DMS 273 (cell line): ENCODE measurements around the gene NT5C.

Experiments
- DNase-seq: peaks from one replicate; lab custom pipeline; 2025; ENCODE audit not compliant: unreplicated experiment; lab: John Stamatoyannopoulos, UW

The NT5C gene

DNA sequence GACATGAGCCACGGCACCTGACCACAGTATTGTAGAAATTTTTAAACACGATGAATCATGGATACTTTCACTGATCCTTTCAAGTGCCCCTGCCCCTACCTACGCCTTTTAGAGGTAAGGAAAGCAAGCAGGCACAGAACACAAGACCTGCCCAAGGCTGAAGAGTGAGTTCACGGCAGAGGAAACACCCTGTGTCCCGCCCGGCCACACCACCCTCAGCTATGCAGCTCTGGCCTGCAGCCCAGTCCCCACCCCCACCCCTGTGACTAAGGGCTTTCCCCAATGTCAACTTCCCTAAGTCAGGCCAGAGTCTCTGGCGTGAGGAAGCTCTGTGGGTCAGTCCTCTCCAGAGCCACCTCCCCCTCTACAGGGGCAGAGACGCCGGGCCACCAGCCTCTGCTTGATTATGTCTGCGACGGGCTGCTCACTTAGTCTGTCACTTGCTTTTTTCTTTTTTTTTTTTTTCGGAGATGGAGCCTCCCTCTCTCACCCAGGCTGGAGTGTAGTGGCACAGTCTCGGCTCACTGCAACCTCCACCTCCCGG, 35.4 kb downstream of the NT5C start:
- no peak for DNase-seq

DNA sequence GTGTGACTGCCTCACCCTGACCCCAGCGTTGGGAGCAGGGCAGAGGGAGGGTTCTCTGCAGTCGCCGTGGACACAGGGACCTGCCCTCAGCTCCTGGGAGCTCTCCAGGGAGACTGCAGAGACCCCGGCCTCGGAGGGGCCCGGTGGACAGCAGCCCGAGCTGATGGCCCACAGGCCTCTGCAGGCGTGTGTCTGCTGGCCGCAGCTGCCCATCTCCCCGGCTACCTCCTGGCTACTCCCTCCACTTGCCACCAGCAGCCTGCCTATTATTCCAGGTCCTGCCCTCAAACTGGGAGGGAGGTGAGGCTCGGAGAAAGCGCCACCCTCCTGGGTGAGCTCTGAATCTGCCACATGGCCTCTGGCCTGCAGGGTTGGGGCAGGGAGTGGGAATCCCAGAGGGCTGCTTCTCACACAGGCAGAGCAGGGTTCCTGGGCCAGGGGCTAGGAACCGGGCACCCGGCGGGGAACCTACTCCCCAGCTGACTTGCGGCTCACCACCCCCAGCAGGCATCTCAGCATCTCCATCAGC, 36.6 kb downstream of the NT5C start:
- DNase-seq, result no peak

DNA sequence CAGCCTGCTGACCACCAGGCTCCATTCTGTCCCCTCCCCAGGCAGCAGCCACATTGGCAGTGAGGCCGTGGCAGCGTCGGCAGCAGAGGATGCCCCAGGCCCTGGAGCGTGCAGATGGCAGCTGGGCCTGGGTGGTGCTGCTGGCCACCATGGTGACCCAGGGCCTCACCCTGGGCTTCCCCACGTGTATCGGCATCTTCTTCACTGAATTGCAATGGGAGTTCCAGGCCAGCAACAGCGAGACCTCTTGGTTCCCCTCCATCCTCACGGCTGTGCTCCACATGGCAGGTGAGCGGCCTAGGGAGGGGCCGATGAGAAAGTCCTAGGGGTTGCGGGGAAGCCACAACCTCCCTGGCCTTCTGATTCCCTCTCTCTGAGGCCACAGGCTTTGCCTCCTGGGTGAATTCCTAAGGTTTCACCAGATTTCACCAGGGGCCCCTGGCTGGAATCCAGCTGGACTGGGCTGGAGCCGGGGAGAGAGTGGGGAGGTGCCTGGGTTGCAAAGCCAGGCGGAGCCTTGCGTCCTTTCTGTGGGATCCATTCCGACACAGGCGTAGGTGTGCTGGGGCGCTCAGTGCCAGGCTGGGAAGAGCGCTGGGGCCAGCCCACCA, 37.9 kb downstream of the NT5C start:
- DNase-seq, result no peak

DNA sequence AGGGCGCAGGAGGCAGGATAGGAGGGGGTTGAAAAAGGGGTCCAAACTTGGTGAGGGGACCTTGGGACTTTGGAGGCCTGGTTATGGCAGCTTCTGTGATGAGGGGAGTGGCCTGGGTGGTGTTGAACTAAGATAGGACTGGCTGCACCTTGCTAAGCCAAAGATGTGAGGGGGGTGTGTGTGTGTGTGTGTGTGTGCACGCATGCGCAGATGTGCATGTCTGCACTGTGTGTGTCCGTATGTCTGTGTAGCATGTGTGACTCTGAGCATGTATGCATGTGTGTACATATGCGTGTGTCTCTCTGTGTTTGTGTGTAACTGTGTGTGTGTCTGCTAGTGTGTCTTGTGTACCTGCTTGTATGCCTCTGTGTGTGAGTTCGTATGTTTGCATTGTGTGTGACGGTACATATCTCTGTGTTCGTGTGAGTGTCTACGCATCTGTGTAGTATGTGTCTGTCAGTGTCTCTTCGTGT, 39.7 kb downstream of the NT5C start:
- DNase-seq, result no peak

DNA sequence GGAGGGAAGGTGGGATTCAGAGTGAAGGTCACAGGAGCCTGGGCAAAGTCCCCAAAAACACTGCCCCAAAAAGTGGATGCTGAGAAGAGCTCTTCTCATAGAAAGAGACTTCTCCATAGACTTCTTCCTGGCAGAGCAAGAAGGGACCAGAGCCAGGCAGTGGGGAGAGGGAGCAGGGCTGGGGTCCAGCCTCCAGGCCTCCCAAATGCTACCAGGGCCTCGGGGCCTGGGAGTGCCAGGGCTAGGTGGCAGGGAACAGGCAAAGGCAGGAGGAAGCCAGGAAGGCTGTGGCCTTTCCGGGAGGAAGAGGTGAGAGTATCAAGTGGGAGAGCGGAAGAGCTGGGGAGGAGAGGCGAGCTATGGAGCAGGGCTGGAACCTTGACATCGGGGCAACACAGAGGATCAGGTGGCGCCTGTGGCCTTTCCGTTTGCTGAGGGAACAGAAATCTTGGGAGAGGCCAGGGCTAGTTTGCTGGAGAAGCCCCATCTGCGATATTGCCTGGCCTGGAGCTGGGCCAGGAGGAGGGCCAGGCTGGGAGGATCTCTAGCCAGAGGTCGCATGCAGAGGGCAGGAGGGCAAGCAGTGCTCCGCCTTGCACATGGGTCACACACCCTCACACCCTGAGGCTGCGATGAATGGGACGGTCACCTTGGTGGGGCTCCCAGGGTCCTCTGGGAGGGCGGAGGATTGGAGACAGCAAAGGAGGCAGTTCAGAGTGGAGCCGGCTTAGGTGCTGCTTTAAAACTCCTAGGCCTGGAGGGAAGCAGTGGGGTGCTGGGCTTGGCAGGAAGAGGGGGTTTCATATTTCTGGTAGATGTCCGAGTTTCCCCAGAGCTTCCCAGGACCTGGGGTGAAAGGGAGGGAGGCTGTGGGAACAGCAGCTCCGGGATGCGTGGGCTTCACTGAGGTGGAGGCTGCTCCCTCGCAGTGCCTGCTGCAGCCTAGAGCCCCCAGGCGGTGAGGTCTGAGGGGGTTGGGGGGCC, 40.4 kb downstream of the NT5C start:
- DNase-seq, result peak; percentile 80

DNA sequence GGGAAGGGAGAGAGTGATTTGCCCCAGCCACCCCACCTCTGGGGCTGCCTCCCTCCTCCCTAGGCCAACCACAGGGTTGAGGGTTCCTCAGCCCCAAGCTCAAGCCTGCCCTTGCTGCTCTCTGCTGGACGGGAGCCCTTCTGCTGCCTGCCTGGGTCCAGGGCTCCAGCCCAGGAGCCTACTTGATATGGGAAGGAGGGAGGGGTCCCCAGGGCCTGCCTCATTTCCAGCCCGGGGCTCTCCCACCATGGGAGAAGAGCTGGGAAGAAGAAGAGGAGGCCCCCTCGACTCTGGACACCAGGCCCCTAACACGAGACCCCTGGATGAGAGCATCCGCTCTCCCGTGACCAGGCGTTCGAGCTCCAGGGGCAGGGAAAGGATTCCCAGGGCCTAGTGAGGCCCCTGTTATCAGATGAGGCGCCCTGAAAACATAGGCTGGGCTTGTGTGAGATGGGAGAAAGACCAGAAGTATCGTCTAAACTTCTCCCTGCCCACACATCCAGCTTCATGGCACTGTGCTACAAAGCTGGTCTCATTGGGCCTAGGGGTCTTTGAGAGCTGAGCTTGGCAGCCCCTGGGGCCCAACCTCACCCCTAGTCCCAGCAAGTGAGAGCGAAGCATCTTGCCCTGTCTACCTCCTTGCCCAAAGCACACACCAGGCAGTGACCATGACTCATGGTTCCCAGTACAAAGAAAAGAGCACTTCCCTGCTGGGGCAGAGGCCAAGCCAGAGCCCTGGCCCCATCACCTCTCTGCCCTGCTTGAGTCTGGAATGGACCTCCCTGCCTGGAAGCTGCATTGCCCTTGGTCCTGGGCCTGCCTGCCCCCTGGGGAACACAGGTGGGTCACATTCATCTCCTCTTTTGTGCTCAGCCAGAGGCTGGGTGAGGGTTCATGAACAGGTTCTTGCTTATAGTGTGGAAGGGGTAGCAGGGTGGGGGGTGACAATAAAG, 42.8 kb downstream of the NT5C start:
- no peak for DNase-seq

DNA sequence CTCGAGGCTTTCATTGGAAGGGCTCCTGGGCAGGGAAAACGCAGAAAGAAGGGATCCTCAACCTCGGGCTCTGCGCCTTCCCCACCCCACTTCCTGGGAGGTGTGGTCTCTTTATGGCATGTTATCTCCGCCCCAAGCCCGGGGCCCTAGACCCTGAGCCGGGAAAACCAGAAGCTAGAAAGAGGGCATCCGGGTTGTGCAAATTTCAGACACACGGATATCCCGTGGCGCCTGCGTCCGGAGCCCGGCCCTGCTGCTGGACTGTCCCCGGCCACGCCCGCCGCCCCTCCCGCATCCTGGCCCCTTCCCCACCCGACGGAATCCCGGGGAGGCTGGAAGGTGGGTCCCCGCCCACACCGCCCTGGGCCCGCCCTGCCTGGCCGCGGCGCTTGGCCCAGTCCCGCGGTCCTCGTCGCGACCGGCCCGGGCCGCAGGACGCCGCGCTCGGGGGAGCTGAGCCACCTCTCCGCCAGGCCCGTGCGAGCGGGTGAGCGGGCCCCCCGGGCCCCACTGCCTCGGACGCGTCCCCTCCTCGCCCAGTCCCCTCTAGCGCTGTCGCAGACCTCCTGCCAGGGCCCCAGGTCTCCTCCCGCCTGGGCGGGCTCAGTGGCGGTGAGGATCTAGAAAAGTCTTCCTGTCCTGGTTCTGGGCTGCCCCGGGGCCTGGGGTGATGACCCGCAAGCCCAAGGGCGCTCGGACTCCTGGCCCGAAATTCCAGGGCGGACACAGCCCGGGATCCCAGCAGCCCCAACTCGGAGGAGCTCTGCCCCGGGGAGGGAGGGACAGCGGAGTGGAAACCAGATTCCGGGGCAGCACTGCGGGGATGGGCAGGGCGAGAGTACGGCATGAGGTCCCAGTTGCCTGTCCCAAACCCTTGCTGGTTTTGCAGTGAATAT, 43.7 kb downstream of the NT5C start, which contains the start of gene SLC16A5:
SLC16A5 (plus strand) TSS at position 397 of the 896 bp plus-strand sequence. CDS start 5,683 bp downstream, outside the sequence.
- DNase-seq, result no peak

DNA sequence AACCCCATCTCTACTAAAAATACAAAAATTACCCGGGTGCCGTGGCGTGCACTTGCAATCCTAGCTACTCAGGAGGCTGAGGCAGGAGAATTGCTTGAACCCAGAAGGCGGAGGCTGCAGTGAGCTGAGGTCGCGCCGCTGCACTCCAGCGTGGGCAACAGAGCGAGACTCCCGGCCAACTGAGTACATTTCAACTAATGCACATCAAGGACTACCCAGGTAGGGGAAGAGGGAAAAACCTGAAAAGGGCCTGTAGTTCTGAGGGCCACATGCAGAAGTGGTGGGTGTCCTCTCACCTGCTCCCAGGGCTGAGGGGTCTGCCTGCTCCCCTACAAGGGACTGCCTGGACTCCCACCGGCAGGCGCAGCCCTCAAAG, 44.4 kb downstream of the NT5C start:
- DNase-seq, result no peak

DNA sequence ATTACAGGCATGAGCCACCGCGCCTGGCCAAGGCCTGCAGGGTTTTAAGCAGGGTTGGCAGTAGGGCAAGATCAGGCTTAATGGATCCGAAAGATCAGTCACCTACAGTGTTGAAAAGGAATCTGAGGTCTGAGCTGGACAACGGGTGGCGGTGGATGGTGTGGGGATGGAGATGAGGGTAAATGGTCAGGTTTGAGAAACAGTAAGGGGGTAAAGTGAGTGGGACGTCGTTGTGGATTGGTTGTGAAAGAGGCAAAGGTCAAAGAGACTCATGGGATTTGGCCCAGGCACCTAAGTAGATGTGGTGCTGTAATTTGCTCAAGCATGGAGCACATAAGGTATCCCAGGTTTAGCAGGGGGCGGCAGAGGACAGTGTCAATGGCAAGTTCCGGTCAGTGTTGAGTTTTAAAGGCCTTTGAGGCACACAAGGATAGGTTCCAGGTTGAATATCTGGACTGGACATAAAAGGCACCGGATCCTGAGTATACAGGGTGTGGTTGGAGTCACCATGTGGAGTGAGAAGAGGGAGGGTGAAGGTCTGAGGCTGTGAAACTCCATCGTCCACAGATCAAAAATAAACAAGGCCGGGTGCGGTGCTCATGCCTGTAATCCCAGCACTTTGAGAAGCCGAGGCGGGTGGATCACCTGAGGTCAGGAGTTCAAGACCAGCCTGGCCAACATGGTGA, 44.9 kb downstream of the NT5C start:
- no peak for DNase-seq

DNA sequence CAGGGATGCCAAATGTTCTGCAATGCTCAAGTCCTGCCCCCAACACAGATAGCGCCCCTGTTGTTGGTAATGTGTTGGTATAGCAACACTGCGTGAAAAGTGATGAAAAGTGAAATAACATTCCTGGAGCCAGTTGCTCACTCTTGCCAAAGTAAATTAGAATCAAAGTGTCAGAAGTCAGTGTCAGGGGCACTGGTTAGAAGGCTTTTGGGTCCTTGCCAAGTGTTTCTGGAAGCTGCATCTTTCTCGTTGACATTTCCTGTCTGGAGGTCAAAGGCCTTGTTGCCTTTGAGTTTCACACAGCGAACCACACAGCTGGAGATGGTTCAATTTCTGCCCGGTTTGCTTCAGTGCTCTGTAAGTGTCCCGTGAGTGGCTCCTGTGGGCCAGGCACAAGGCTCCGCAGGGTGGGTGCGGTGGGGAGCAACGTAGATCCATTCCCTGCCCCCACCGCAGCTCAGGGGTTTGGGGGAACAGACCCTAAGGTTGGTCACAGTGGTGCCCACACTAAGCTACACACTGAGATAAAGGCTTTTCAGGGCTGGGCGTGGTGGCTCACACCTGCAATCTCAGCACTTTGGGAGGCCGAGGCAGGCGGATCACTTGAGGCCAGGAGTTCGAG, 47.4 kb downstream of the NT5C start:
- peak; percentile 37 for DNase-seq

DNA sequence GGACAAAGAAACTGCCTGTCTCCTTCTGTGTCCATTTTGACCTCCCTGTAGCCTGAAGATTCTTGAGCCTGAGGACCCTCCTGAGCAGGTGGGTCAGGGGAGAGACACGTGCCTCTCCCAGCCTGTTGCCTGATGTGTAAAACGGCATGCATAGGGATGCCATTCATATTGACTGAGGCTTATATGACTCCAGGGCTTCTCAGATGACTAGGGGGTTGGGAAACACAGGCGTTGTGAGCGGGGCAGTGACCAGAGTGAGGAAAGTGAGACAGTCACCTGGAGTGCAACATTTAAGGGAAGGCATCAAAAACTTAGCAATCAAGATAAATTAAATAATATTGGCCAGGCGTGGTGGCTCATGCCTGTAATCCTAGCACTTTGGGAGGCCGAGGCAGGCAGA, 48.9 kb downstream of the NT5C start:
- DNase-seq, result no peak

DNA sequence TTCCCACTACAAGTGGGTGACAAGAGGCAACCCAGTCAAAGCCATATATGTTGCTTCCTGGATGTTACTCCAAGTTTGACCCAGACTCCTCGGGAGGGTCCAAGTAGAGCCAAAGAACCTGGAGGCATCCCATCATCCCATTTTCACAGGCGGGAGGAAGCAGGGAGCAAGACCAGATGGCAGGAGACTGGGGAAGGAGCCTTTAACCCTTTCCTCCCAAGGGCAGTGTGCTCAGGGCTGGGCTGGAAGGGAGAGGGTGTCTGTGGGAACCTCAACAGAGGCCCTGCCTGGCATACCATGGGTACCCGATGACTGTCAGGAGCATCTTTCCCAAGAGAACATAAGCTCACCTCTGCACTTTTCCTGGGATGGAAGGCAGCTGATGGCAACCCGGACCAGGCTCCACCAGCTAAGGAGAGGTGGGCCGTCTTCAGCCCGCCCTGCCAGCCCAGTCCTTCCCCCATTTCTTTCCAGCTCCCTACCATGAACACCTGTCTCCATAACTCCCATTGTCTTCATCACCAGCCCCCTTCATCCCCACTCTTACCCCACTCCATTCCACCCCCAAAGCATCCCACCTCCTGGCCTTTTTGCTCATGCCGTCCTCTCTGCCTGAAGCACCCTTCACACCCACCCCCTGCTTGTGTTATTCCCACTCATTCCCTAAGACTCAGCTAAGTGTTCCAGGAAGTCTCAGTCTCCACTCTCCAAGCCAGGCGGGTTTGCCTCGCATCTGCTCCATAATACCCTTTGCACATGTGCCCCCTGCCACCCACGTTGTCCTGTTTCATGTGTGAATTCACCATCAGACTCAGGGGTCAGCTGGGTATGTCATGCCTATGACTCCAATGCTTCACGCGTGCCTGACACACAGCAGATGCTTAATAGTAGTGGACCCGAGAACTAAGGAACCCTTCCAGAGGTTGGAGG, 49.7 kb downstream of the NT5C start:
- peak; percentile 67 for DNase-seq
